AG04449 (cell line): ENCODE results near the gene BHLHA15.

Experiments used
- CTCF ChIA-PET: fragments of 350-600 bp; formaldehyde crosslinking; extraction: SDS; loops from one replicate; lab custom pipeline; 2021; ENCODE audit warnings: antibody characterized with exemption; lab: Yijun Ruan, JAX
- POLR2A ChIA-PET: fragments of 400-600, 350-600 bp; formaldehyde crosslinking; extraction: SDS; loops from one replicate; lab custom pipeline; 2020; ENCODE audit warnings: antibody characterized with exemption, inconsistent platforms; lab: Yijun Ruan, JAX
- DNase-seq: peaks from one replicate; pipeline ENCODE4 v3.0.0-alpha.2; 2010; ENCODE audit warnings: low read depth, low spot score
- H3K4me3 ChIP-seq: 2 replicates; pipeline ENCODE4 v1.5.1; 2011; ENCODE audit warnings: low read depth, mild to moderate bottlenecking, control low read depth, low read length
- TF ChIP-seq, protein P1 (sequence below): IDR thresholded peaks from one replicate; pipeline ENCODE4 v1.5.1; 2011; ENCODE audit warnings: mild to moderate bottlenecking, moderate library complexity, low read length, control low read depth, inconsistent platforms; ENCODE audit not compliant: insufficient read depth; ENCODE audit errors: missing control alignments

Gene BHLHA15

DNA sequence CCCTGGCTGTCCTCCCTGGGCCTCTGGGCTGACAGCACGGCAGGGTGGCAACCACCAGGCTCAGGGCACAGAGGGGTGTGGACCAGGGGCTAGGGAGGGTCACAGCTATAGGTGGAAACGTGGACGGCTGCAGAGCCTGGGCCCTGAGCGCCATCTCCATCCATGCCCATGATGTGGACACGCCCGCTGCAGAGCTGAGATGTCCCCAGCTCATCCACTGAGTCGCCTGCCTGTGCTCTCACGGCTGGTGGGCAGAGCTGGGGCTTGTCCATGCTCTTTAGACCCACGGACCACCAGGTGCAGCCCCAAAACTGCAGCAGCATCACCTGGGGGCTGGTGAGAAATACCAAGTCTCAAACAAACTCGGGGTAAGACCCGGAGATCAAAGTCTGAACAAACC, 24.7 kb downstream of the BHLHA15 start:
- TF ChIP-seq, protein P1, sequence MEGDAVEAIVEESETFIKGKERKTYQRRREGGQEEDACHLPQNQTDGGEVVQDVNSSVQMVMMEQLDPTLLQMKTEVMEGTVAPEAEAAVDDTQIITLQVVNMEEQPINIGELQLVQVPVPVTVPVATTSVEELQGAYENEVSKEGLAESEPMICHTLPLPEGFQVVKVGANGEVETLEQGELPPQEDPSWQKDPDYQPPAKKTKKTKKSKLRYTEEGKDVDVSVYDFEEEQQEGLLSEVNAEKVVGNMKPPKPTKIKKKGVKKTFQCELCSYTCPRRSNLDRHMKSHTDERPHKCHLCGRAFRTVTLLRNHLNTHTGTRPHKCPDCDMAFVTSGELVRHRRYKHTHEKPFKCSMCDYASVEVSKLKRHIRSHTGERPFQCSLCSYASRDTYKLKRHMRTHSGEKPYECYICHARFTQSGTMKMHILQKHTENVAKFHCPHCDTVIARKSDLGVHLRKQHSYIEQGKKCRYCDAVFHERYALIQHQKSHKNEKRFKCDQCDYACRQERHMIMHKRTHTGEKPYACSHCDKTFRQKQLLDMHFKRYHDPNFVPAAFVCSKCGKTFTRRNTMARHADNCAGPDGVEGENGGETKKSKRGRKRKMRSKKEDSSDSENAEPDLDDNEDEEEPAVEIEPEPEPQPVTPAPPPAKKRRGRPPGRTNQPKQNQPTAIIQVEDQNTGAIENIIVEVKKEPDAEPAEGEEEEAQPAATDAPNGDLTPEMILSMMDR = no peak
- CTCF ChIA-PET = no interaction called here
- DNase-seq = no peak
- no peak overlapping the region for H3K4me3 ChIP-seq
- POLR2A ChIA-PET = no interaction called here

DNA sequence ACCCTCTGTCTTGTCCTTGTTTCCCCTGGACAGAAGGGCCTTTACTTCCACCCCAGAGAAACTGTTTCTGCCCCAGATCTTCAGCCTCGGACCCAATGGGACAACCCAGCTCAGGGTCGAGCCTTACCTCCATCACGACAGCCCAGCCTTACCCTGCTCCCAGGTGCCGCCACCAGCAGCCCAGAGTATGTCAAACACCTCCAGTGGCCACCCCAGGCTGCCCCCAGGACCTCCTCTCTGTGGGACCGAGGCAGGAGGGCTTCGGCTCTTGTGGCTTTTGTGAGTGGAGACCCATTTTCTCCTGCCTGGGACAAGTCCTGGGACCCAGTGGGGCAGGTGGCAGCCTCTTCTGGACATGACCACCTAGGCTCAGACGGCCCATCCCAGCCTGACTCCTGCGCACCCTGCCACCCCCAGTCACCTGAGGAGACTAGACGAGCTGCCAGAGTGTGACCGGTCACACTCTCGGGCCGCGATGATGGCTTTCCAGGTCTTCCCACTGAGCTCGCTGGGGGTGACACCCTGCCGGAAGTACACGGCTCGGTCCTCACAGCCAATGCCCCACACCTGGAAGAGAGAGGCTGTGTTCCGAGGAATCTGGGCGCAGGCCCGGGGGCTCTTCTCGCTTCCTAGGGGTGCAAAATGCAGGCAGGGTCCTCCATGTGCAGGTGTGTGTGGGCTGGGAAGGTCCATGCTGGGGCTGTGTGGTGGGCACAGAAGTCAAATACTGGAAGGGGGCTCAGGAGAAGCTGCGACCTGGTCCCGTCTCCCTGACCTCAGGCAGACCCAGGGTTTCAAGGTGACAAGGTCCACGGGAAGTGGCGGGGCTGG, 25.3 kb downstream of the BHLHA15 start:
- no peak for DNase-seq
- TF ChIP-seq, protein P1 = no peak
- POLR2A ChIA-PET = no interaction called here
- CTCF ChIA-PET = no interaction called here
- H3K4me3 ChIP-seq = no peak overlapping the region

DNA sequence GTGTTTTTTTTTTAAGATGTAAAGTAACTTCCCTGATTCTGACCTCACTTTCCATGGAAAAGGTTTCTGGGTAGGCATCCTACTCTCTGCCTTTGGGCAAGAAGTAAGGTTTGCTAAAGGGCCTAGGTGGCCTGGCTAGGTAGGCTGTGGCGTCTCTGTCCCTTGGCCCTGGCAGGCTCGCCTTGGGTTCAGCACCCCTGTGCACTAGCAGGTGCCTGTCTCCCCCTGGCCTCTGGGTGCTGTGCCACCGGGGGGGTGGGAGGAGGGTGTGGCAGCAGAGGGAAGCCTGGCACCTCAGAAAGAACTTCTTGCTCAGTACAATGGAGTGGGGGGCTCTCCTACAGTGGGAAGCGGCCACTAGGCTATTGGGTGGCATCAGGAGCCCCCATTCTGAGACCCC, 26.8 kb downstream of the BHLHA15 start:
- ChIA-PET POLR2A (no interaction called here), CTCF (no interaction called here)
- no peak for DNase-seq
- TF ChIP-seq, protein P1 = no peak
- no peak overlapping the region for H3K4me3 ChIP-seq

DNA sequence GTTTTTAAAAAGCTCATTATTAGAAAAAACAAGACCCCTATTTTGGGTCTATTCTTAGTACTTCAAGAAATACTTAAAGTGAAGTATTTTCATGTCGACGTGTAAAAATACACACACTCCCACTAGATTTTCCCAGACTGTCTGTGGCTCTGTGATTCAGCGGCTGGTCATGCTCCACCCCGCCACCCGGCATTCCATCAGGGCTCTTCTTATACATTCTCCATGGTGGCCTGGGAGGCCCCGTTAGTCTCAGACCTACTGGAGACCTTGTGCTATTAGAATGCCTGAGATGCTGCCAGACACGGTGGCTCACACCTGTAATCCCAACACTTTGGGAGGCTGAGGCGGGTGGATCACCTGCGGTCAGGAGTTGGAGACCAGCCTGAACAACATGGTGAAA, 27.7 kb downstream of the BHLHA15 start:
- TF ChIP-seq, protein P1 = no peak
- CTCF ChIA-PET = interaction anchor here (0.7 to 1.2 kb wide), 2 partner anchors 10 to 217 kb away, joined by 3 read pairs; no protein-coding TSS in a partner anchor
- H3K4me3 ChIP-seq = no peak overlapping the region
- no peak for DNase-seq
- POLR2A ChIA-PET = no interaction called here

DNA sequence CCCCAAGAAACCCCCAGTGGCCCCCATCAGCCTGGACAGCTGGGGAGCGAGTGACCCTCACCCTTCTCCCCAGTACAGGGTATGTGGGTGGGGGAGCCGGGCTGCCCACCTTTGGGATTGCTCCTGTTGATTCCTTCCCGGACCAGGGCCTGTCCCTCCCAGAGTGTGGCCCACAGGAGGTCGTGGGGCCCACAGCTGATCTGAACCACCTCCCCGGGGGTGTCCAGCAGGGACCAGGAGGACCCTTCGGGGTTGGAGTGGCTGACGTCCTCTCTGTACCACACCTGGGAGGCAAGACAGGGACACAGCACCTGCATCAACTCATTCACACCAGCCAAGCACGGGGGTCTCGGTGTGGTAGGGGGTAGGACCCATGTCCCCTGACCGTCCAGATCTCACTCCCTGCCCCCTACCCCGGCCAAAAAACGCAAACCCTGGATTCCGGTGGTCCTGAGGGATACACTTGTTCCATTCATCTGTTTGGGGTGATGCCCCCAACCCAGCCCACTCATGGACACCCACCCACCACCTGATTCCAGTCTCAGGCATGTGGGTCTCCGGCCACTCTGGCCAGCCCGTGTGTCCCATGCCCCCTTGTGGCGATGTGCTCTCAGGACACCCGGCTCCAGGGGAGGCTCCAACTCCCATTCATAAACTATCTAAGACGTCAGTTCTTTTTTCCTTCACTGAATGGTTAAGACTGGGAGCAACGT, 29.9 kb downstream of the BHLHA15 start:
- DNase-seq = no peak
- TF ChIP-seq, protein P1 = peak; percentile 79
- ChIA-PET POLR2A (no interaction called here), CTCF (interaction anchor here (0.8 to 2.5 kb wide), 7 partner anchors 9 to 220 kb away, joined by 3 to 14 read pairs (median 4); partner anchors contain the start of gene TECPR1)
- no peak overlapping the region for H3K4me3 ChIP-seq

DNA sequence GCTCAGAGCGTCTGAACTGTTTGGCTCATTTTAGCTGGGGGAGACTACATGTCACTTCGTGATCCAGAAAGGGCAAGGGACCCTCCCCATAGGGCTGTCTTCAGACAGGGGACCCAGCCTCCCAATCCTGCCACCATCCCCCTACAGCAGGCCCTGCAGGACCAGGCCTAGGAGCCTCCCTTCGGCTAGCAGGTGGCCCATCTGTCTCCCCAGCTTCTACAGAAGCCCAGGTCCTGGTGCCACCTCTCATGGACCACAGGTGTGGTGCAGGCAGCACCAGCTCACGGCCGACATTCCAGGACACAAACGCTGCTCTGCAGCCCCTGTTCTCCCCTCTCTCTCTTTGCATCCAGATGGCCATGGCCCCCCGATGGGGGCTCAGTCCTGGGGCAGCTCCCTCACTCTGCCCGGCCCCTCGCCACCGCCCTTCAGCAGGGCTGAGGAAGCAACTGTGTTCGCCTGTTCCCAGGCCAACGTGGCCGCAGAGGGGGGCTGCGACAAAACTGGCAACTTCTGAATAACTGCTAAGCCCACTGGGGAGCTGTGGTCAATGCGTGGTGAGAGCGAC, 30.5 kb downstream of the BHLHA15 start:
- TF ChIP-seq, protein P1 = no peak
- H3K4me3 ChIP-seq = no peak overlapping the region
- CTCF ChIA-PET = interaction anchor here (0.8 to 2.5 kb wide), 5 partner anchors 9 to 220 kb away, joined by 3 to 14 read pairs (median 5); partner anchors contain the start of gene TECPR1
- POLR2A ChIA-PET = no interaction called here
- DNase-seq = no peak
